ENCODE data around the gene CEP97.
A peak's percentile ranks its signal among the peaks of the same experiment; 100 is the strongest.
"Not testable (repeated sequence)": the region's sequence is repeated elsewhere in the genome, so short reads cannot be mapped to it uniquely, and the experiment has no call there.

CEP97 gene

GRCh38 chr3:101777745-101778281 is 53.4 kb downstream of the CEP97 start:
- H3K36me3 Mint-ChIP-seq; DNase-seq (ENCODE audit: low spot score in 2 of 2); H3K9me3 Mint-ChIP-seq; H3K27me3 Mint-ChIP-seq; ATAC-seq (ENCODE audit: low read depth): not testable (repeated sequence)
- peak overlapping the region; percentile 95 for H3K27ac Mint-ChIP-seq
- peak overlapping the region; percentile 29 for H3K4me3 Mint-ChIP-seq
- H3K4me1 Mint-ChIP-seq = peaks cover 22% of the 10 kb centered on the region

- Mint-ChIP-seq H3K27me3 (no peaks in the 10 kb centered on the region), H3K9me3 (no peaks in the 10 kb centered on the region), H3K36me3 (peaks cover 4% of the 10 kb centered on the region), H3K4me1 (peaks cover 22% of the 10 kb centered on the region), H3K27ac (peak overlapping the region; percentile 95), H3K4me3 (peak overlapping the region; percentile 90)
- ATAC-seq (ENCODE audit: low read depth) (no peak), DNase-seq (ENCODE audit: low spot score in 2 of 2) (peak in 1 of 2 donors; percentile 4)
Measured at GRCh38 chr3:101778385-101779046, 54.1 kb downstream of the CEP97 start.

- peak; percentile 91 to 97 for DNase-seq (ENCODE audit: low spot score in 2 of 2)
- peaks cover 25% of the 10 kb centered on the region for H3K4me1 Mint-ChIP-seq
- ATAC-seq (ENCODE audit: low read depth) = peak; percentile 94
- H3K27me3 Mint-ChIP-seq = no peaks in the 10 kb centered on the region
- no peaks in the 10 kb centered on the region for H3K9me3 Mint-ChIP-seq
- peak within 1 kb of the TSS; percentile 90 for H3K4me3 Mint-ChIP-seq
- peak within 1 kb of the TSS; percentile 95 for H3K27ac Mint-ChIP-seq
- H3K36me3 Mint-ChIP-seq = peaks cover 11% of the 10 kb centered on the region
Measured at GRCh38 chr3:101779047-101779821, 54.8 kb downstream of the CEP97 start, which contains the start of gene NXPE3. TSS of gene NXPE3 (plus strand) at chr3:101779211. CDS start at chr3:101785597, 6,386 bp downstream.

GRCh38 chr3:101779822-101780381 is 55.5 kb downstream of the CEP97 start:
- ATAC-seq (ENCODE audit: low read depth) (no peak), DNase-seq (ENCODE audit: low spot score in 2 of 2) (no peak)
- no peaks in the 10 kb centered on the region for H3K27me3 Mint-ChIP-seq
- no peaks in the 10 kb centered on the region for H3K9me3 Mint-ChIP-seq
- peak overlapping the region; percentile 90 for H3K4me3 Mint-ChIP-seq
- H3K4me1 Mint-ChIP-seq = peaks cover 29% of the 10 kb centered on the region
- H3K27ac Mint-ChIP-seq = peak overlapping the region; percentile 95
- peaks cover 12% of the 10 kb centered on the region for H3K36me3 Mint-ChIP-seq

GRCh38 chr3:101780661-101781060 is 56.2 kb downstream of the CEP97 start:
- DNase-seq (ENCODE audit: low spot score in 2 of 2) = no peak
- no peaks in the 10 kb centered on the region for H3K9me3 Mint-ChIP-seq
- H3K27me3 Mint-ChIP-seq = no peaks in the 10 kb centered on the region
- peaks cover 17% of the 10 kb centered on the region for H3K36me3 Mint-ChIP-seq
- H3K4me1 Mint-ChIP-seq = peaks cover 32% of the 10 kb centered on the region
- H3K4me3 Mint-ChIP-seq = no peak overlapping the region
- no peak for ATAC-seq (ENCODE audit: low read depth)
- H3K27ac Mint-ChIP-seq = peak overlapping the region; percentile 95

- H3K27ac Mint-ChIP-seq = no peak overlapping the region
- DNase-seq (ENCODE audit: low spot score in 2 of 2) = no peak
- no peak for ATAC-seq (ENCODE audit: low read depth)
- H3K36me3 Mint-ChIP-seq = peaks cover 19% of the 10 kb centered on the region
- no peak overlapping the region for H3K4me3 Mint-ChIP-seq
- no peaks in the 10 kb centered on the region for H3K9me3 Mint-ChIP-seq
- H3K4me1 Mint-ChIP-seq = peaks cover 32% of the 10 kb centered on the region
- H3K27me3 Mint-ChIP-seq = no peaks in the 10 kb centered on the region
Measured at GRCh38 chr3:101781166-101781565, 56.8 kb downstream of the CEP97 start.

GRCh38 chr3:101784855-101785613 is 60.6 kb downstream of the CEP97 start:
- H3K4me1 Mint-ChIP-seq = peaks cover 18% of the 10 kb centered on the region
- no peaks in the 10 kb centered on the region for H3K27me3 Mint-ChIP-seq
- no peaks in the 10 kb centered on the region for H3K9me3 Mint-ChIP-seq
- no peak overlapping the region for H3K4me3 Mint-ChIP-seq
- ATAC-seq (ENCODE audit: low read depth) (no peak), DNase-seq (ENCODE audit: low spot score in 2 of 2) (no peak)
- peaks cover 41% of the 10 kb centered on the region for H3K36me3 Mint-ChIP-seq
- peak overlapping the region; percentile 58 for H3K27ac Mint-ChIP-seq

- DNase-seq (ENCODE audit: low spot score in 2 of 2) = peak in 1 of 2 donors; percentile 43
- Mint-ChIP-seq H3K36me3 (peaks cover 60% of the 10 kb centered on the region), H3K4me3 (peak overlapping the region; percentile 24), H3K27me3 (no peaks in the 10 kb centered on the region), H3K27ac (peak overlapping the region; percentile 54), H3K4me1 (peaks cover 39% of the 10 kb centered on the region), H3K9me3 (peaks cover 8% of the 10 kb centered on the region)
- ATAC-seq (ENCODE audit: low read depth) = peak; percentile 94
Measured at GRCh38 chr3:101791778-101792177, 67.4 kb downstream of the CEP97 start.

GRCh38 chr3:101796077-101796680 is 71.8 kb downstream of the CEP97 start:
- peaks cover 49% of the 10 kb centered on the region for H3K36me3 Mint-ChIP-seq
- no peak overlapping the region for H3K4me3 Mint-ChIP-seq
- peaks cover 6% of the 10 kb centered on the region for H3K9me3 Mint-ChIP-seq
- DNase-seq (ENCODE audit: low spot score in 2 of 2) = no peak
- H3K27me3 Mint-ChIP-seq = no peaks in the 10 kb centered on the region
- no peak overlapping the region for H3K27ac Mint-ChIP-seq
- H3K4me1 Mint-ChIP-seq = peaks cover 43% of the 10 kb centered on the region
- no peak for ATAC-seq (ENCODE audit: low read depth)

- no peak for ATAC-seq (ENCODE audit: low read depth)
- peaks cover 2% of the 10 kb centered on the region for H3K9me3 Mint-ChIP-seq
- H3K4me3 Mint-ChIP-seq = no peak overlapping the region
- no peak overlapping the region for H3K27ac Mint-ChIP-seq
- DNase-seq (ENCODE audit: low spot score in 2 of 2) = no peak
- no peaks in the 10 kb centered on the region for H3K27me3 Mint-ChIP-seq
- peaks cover 30% of the 10 kb centered on the region for H3K36me3 Mint-ChIP-seq
- H3K4me1 Mint-ChIP-seq = peaks cover 13% of the 10 kb centered on the region
Measured at GRCh38 chr3:101801174-101801573, 76.8 kb downstream of the CEP97 start.

GRCh38 chr3:101802179-101802578 is 77.8 kb downstream of the CEP97 start:
- H3K27ac Mint-ChIP-seq = no peak overlapping the region
- DNase-seq (ENCODE audit: low spot score in 2 of 2) (no peak), ATAC-seq (ENCODE audit: low read depth) (no peak)
- no peaks in the 10 kb centered on the region for H3K27me3 Mint-ChIP-seq
- H3K9me3 Mint-ChIP-seq = no peaks in the 10 kb centered on the region
- H3K4me1 Mint-ChIP-seq = peaks cover 7% of the 10 kb centered on the region
- no peak overlapping the region for H3K4me3 Mint-ChIP-seq
- H3K36me3 Mint-ChIP-seq = peaks cover 25% of the 10 kb centered on the region

- H3K36me3 Mint-ChIP-seq = peaks cover 25% of the 10 kb centered on the region
- peak; percentile 37 to 60 for DNase-seq (ENCODE audit: low spot score in 2 of 2)
- ATAC-seq (ENCODE audit: low read depth) = peak; percentile 100
Measured at GRCh38 chr3:101803173-101803782, 78.9 kb downstream of the CEP97 start.

GRCh38 chr3:101803939-101804338 is 79.5 kb downstream of the CEP97 start:
- ATAC-seq (ENCODE audit: low read depth) = no peak
- peaks cover 23% of the 10 kb centered on the region for H3K36me3 Mint-ChIP-seq
- no peak for DNase-seq (ENCODE audit: low spot score in 2 of 2)
- no peak overlapping the region for H3K4me3 Mint-ChIP-seq
- no peaks in the 10 kb centered on the region for H3K9me3 Mint-ChIP-seq
- peaks cover 8% of the 10 kb centered on the region for H3K4me1 Mint-ChIP-seq
- H3K27me3 Mint-ChIP-seq = no peaks in the 10 kb centered on the region
- H3K27ac Mint-ChIP-seq = no peak overlapping the region

More at GRCh38 chr3:101803173-101803782, 78.9 kb downstream of the CEP97 start:
- Mint-ChIP-seq H3K27ac (no peak overlapping the region), H3K9me3 (no peaks in the 10 kb centered on the region), H3K4me1 (peaks cover 7% of the 10 kb centered on the region), H3K4me3 (no peak overlapping the region), H3K27me3 (no peaks in the 10 kb centered on the region)

Data from memory B cell (primary cell).